Heart left ventricle (tissue), 16 donors: Measurements from ENCODE around the gene SLC25A11. TPM values are rescaled to one million over a fixed set of nuclear protein-coding genes. Genes with fewer than 3 reads are reported as not detected.

Source experiments
- ATAC-seq, 4 donors: fragments of 200-7000 bp; cut with Tn5 transposase; one replicate each; pipeline ENCODE4 v1.9.1; 2020 to 2022; ENCODE audit warnings: moderate library complexity in 4 of 4, mild to moderate bottlenecking in 3 of 4, moderate number of reproducible peaks in 1 of 4
- DNase-seq, 5 donors: peaks; one replicate each; pipeline ENCODE4 v3.0.0-alpha.2; 2020
- H3K27ac ChIP-seq, 12 donors: fragments of 200-600 bp; sonication (generic) in 4 of 12; one replicate each; pipeline versions ENCODE4 v1.5.0 to v1.8.0; 2016 to 2022; ENCODE audit warnings: mild to moderate bottlenecking in 2 of 12
- H3K27me3 ChIP-seq, 9 donors: fragments of 200-600 bp; sonication (generic) in 2 of 9; one replicate each; pipeline versions ENCODE4 v1.5.1 to v1.8.0; 2016 to 2022; ENCODE audit warnings: mild to moderate bottlenecking in 3 of 9
- H3K36me3 ChIP-seq, 9 donors: fragments of 200-600 bp; sonication (generic) in 2 of 9; one replicate each; pipeline versions ENCODE4 v1.5.0 to v1.8.0; 2018 to 2022; ENCODE audit warnings: mild to moderate bottlenecking in 2 of 9
- H3K4me1 ChIP-seq, 12 donors: fragments of 200-600 bp; sonication (generic) in 4 of 12; one replicate each; pipeline versions ENCODE4 v1.5.0 to v1.8.0; 2016 to 2022; ENCODE audit warnings: mild to moderate bottlenecking in 3 of 12
- H3K4me3 ChIP-seq, 12 donors: fragments of 200-600 bp; sonication (generic) in 4 of 12; one replicate each; pipeline versions ENCODE4 v1.5.0 to v1.8.0; 2017 to 2022; ENCODE audit warnings: mild to moderate bottlenecking in 9 of 12, moderate library complexity in 4 of 12
- H3K9me3 ChIP-seq, 12 donors: fragments of 200-600 bp; sonication (generic) in 4 of 12; one replicate each; pipeline versions ENCODE4 v1.5.0 to v1.8.0; 2016 to 2022; ENCODE audit warnings: mild to moderate bottlenecking in 1 of 12
- CTCF ChIP-seq, 12 donors: fragments of 200-600 bp; sonication (generic) in 4 of 12; IDR thresholded peaks; one replicate each; pipeline versions ENCODE4 v1.5.0 to v1.8.0; 2018 to 2022; ENCODE audit warnings: antibody characterized with exemption in 12 of 12, mild to moderate bottlenecking in 5 of 12
- POLR2A ChIP-seq, 2 donors: fragments of 450-650 bp; IDR thresholded peaks; one replicate each; pipeline ENCODE4 v1.6.1; 2017; ENCODE audit warnings: antibody characterized with exemption in 2 of 2, mild to moderate bottlenecking in 2 of 2, moderate library complexity in 2 of 2
- WGBS, 4 donors: extraction: QIAGEN DNeasy Blood & Tissue Kit in 2 of 4; methylation state at CpG; one replicate each; pipeline versions ENCODE4 v1.1.5 to v1.1.7; 2013 to 2018; 5-methylcytosine and 5-hydroxymethylcytosine counted together
- intact Hi-C, 10 donors: fragments of 100-400 bp; cut with DNase I; formaldehyde crosslinking; loops; one replicate each; pipeline versions ENCODE4 v1.11.1 to v1.14.2; 2022
- polyA plus RNA-seq, 2 donors: library from polyadenylated mRNA; stranded (reverse); fragments of 200-250 nt; gene quantifications; one replicate each; pipeline ENCODE4 v1.2.3, GENCODE V29; 2013
- total RNA-seq, 9 donors: library from RNA; depleted of rRNA in 2 of 9; stranded (reverse); fragments of >200 nt in 2 of 9; fragmentation: NEBNext Ultra II Directional in 3 of 9; extraction: Animal tissue kit (Norgen Biotek cat#: 25700) in 3 of 9; gene quantifications; one replicate each; pipeline versions ENCODE4 v1.1.0 to v1.2.4, GENCODE V29; 2016 to 2023
- donor health status: ischemic (EF 13 %, LVEDD 7.1; RV severe dilation, severe dysfunction).
- donor health status: healthy with polysubstance abuse.
- donor health status: DM: no; HTN: yes; CAD: no.
- donor health status: DM: no; HTN: no; CAD: no.
- donor health status: ischemic (EF 25% LVEDD 6.9; RV normal size, moderate dysfunction).
- donor health status: ischemic (EF 25% LVEDD 5.7; RV mildly dilated, moderate dysfunction).
- donor health status: healthy.
- donor health status: DM: yes; HTN: yes; CAD: no.
- donor health status: ischemic (EF 35%, LVEDD 5.7; RV mildly dilated, moderate dysfunction).
- donor health status: nonischemic (EF 11% LVEDD 7.7; RV severe dilation, severe dysfunction).
- donor health status: DM: yes; HTN: yes; CAD: no.
- donor health status: PGD.
- donor health status: ischemic (EF 29% LVEDD 5.4; RV normal size, mild dysfunction).
- donor health status: nonischemic (EF 23%, LVEDD 6.1; RV moderate dilation, normal function).

SLC25A11 gene
- total and polyA plus RNA-seq, 11 donors: 136 to 282 (median 168) TPM

- WGBS, 4 donors: 1% methylated on average over 29 of the region's 29 CpGs
- DNase-seq (peak in 3 of 5 donors; percentile 82 to 85 (median 83)), ATAC-seq (peak; percentile 60 to 86 (median 79))
- H3K4me1 ChIP-seq: peaks cover 18 to 64% (median 41%) of the 10 kb centered on the region in 12 donors
- no peaks in the 10 kb centered on the region for H3K27me3 ChIP-seq
- no peaks in the 10 kb centered on the region for H3K9me3 ChIP-seq
- peak overlapping the region; percentile 91 to 100 (median 97) for H3K27ac ChIP-seq
- peak overlapping the region; percentile 76 to 98 (median 88) for H3K4me3 ChIP-seq
- peaks cover 0 to 71% (median 61%) of the 10 kb centered on the region in 9 donors for H3K36me3 ChIP-seq
- intact Hi-C loops: loop anchor here in 4 of 10 donors (1.0 to 5.0 kb wide), 5 partner anchors 8 to 57 kb away; partner anchors contain the start of genes INCA1 (in 4 of the 4), KIF1C (in 4 of the 4), PFN1 (in 2 of the 4) and SPAG7 (in 1 of the 4)
- TF ChIP-seq CTCF (IDR thresholded peaks at IDR 0.05): no peak
- no peak for TF ChIP-seq POLR2A (IDR thresholded peaks at IDR 0.05)
Measured at GRCh38 chr17:4940555-4941318, 891 bp upstream of the SLC25A11 start.

- intact Hi-C loops: loop anchor here in 5 of 10 donors (5.0 to 10.0 kb wide), 5 partner anchors 33 to 58 kb away; partner anchors contain the start of genes CAMTA2 (in 3 of the 5), INCA1 (in 1 of the 5) and KIF1C (in 1 of the 5)
- WGBS, 4 donors: 0 to 1% (median 0%) methylated on average over 6 to 16 of the region's 16 CpGs
- ATAC-seq (peak in 1 of 4 donors; percentile 3), DNase-seq (peak in 2 of 5 donors; percentile 56 to 79)
- no peaks in the 10 kb centered on the region for H3K9me3 ChIP-seq
- peaks cover 9 to 55% (median 32%) of the 10 kb centered on the region in 12 donors for H3K4me1 ChIP-seq
- peak overlapping the region; percentile 78 to 100 (median 97) for H3K27ac ChIP-seq
- peaks cover 0 to 63% (median 48%) of the 10 kb centered on the region in 9 donors for H3K36me3 ChIP-seq
- H3K27me3 ChIP-seq: no peaks in the 10 kb centered on the region
- H3K4me3 ChIP-seq: peak overlapping the region; percentile 76 to 98 (median 88)
- TF ChIP-seq CTCF (IDR thresholded peaks at IDR 0.05) (no peak), POLR2A (IDR thresholded peaks at IDR 0.05) (no peak)
Measured at GRCh38 chr17:4939546-4939795, 375 bp downstream of the SLC25A11 start.

- peak in 2 of 5 donors; percentile 53 to 60 for DNase-seq
- peak overlapping the region; percentile 78 to 100 (median 97) for H3K27ac ChIP-seq
- intact Hi-C loops: loop anchor here in 5 of 10 donors (5.0 to 10.0 kb wide), 5 partner anchors 33 to 58 kb away; partner anchors contain the start of genes CAMTA2 (in 3 of the 5), INCA1 (in 1 of the 5) and KIF1C (in 1 of the 5)
- no peaks in the 10 kb centered on the region for H3K9me3 ChIP-seq
- H3K36me3 ChIP-seq: peaks cover 0 to 58% (median 43%) of the 10 kb centered on the region in 9 donors
- peak in 1 of 4 donors; percentile 0 for ATAC-seq
- 41 to 51% (median 46%) methylated on average over 19 of the region's 19 CpGs for WGBS, 4 donors
- H3K27me3 ChIP-seq: no peaks in the 10 kb centered on the region
- H3K4me3 ChIP-seq: peak overlapping the region; percentile 76 to 98 (median 88)
- TF ChIP-seq CTCF (IDR thresholded peaks at IDR 0.05): no peak
- TF ChIP-seq POLR2A (IDR thresholded peaks at IDR 0.05): no peak
- peaks cover 9 to 55% (median 35%) of the 10 kb centered on the region in 12 donors for H3K4me1 ChIP-seq
Measured at GRCh38 chr17:4938688-4939545, 929 bp downstream of the SLC25A11 start.
